ENCODE data around the gene PNPLA1.

The PNPLA1 gene

GRCh38 chr6:36343109-36343680 is 73.3 kb downstream of the PNPLA1 start:
- peaks cover 5% of the 10 kb centered on the region for H3K4me1 ChIP-seq (ENCODE audit: insufficient read depth, low read length, severe bottlenecking)
- no peak overlapping the region for H3K27ac ChIP-seq (ENCODE audit: low read depth, low read length, poor library complexity, severe bottlenecking)
- H4K20me1 ChIP-seq (ENCODE audit: insufficient read depth, low read length): no peaks in the 10 kb centered on the region
- H3K9me3 ChIP-seq (ENCODE audit: low read length): no peaks in the 10 kb centered on the region
- no peaks in the 10 kb centered on the region for H3F3A ChIP-seq (ENCODE audit: insufficient read depth, low read length)
- TF ChIP-seq EZH2 (IDR thresholded peaks at IDR 0.05; ENCODE audit: borderline replicate concordance, low read length): no peak
- H2AFZ ChIP-seq (ENCODE audit: low read length): no peak overlapping the region
- H3K36me3 ChIP-seq (ENCODE audit: insufficient read depth, low read length): no peaks in the 10 kb centered on the region
- H3K79me2 ChIP-seq (ENCODE audit: insufficient read depth, low read length): no peaks in the 10 kb centered on the region
- no peaks in the 10 kb centered on the region for H3K9me2 ChIP-seq (ENCODE audit: low read depth, low read length)
- no peaks in the 10 kb centered on the region for H3K27me3 ChIP-seq (ENCODE audit: insufficient read depth, low read length)
- H3K9ac ChIP-seq (ENCODE audit: low read length): no peak overlapping the region
- H3K4me3 ChIP-seq (ENCODE audit: low read depth, low read length, poor library complexity, severe bottlenecking): no peak overlapping the region
- no peak overlapping the region for H3K4me2 ChIP-seq (ENCODE audit: low read length)

- no peak overlapping the region for H3K27ac ChIP-seq (ENCODE audit: low read depth, low read length, poor library complexity, severe bottlenecking)
- TF ChIP-seq EZH2 (IDR thresholded peaks at IDR 0.05; ENCODE audit: borderline replicate concordance, low read length) (no peak), CTCF (IDR thresholded peaks at IDR 0.05; ENCODE audit: low read length) (no peak)
Observed at GRCh38 chr6:36345681-36346466, 76.0 kb downstream of the PNPLA1 start.

GRCh38 chr6:36346486-36347273 is 76.8 kb downstream of the PNPLA1 start:
- Histone ChIP-seq H3K79me2 (ENCODE audit: insufficient read depth, low read length) (no peaks in the 10 kb centered on the region), H2AFZ (ENCODE audit: low read length) (no peak overlapping the region), H3F3A (ENCODE audit: insufficient read depth, low read length) (no peaks in the 10 kb centered on the region), H3K9me2 (ENCODE audit: low read depth, low read length) (no peaks in the 10 kb centered on the region), H3K4me2 (ENCODE audit: low read length) (no peak overlapping the region), H3K4me1 (ENCODE audit: insufficient read depth, low read length, severe bottlenecking) (peaks cover 12% of the 10 kb centered on the region), H3K27me3 (ENCODE audit: insufficient read depth, low read length) (no peaks in the 10 kb centered on the region), H3K9ac (ENCODE audit: low read length) (no peak overlapping the region), H4K20me1 (ENCODE audit: insufficient read depth, low read length) (no peaks in the 10 kb centered on the region), H3K9me3 (ENCODE audit: low read length) (no peaks in the 10 kb centered on the region), H3K27ac (ENCODE audit: low read depth, low read length, poor library complexity, severe bottlenecking) (no peak overlapping the region), H3K4me3 (ENCODE audit: low read depth, low read length, poor library complexity, severe bottlenecking) (no peak overlapping the region), H3K36me3 (ENCODE audit: insufficient read depth, low read length) (no peaks in the 10 kb centered on the region)
- no peak for TF ChIP-seq CTCF (IDR thresholded peaks at IDR 0.05; ENCODE audit: low read length)
- no peak for TF ChIP-seq EZH2 (IDR thresholded peaks at IDR 0.05; ENCODE audit: borderline replicate concordance, low read length)

More at GRCh38 chr6:36345681-36346466, 76.0 kb downstream of the PNPLA1 start:
- H3K4me1 ChIP-seq (ENCODE audit: insufficient read depth, low read length, severe bottlenecking): peaks cover 13% of the 10 kb centered on the region
- no peaks in the 10 kb centered on the region for H3K36me3 ChIP-seq (ENCODE audit: insufficient read depth, low read length)
- no peaks in the 10 kb centered on the region for H4K20me1 ChIP-seq (ENCODE audit: insufficient read depth, low read length)
- no peaks in the 10 kb centered on the region for H3K79me2 ChIP-seq (ENCODE audit: insufficient read depth, low read length)
- no peaks in the 10 kb centered on the region for H3F3A ChIP-seq (ENCODE audit: insufficient read depth, low read length)
- no peak overlapping the region for H3K4me2 ChIP-seq (ENCODE audit: low read length)
- no peaks in the 10 kb centered on the region for H3K9me3 ChIP-seq (ENCODE audit: low read length)
- no peak overlapping the region for H3K9ac ChIP-seq (ENCODE audit: low read length)
- no peaks in the 10 kb centered on the region for H3K9me2 ChIP-seq (ENCODE audit: low read depth, low read length)
- H3K4me3 ChIP-seq (ENCODE audit: low read depth, low read length, poor library complexity, severe bottlenecking): no peak overlapping the region
- H3K27me3 ChIP-seq (ENCODE audit: insufficient read depth, low read length): no peaks in the 10 kb centered on the region
- no peak overlapping the region for H2AFZ ChIP-seq (ENCODE audit: low read length)

Data from OCI-LY1 (cell line).